Measurements from ENCODE around the gene APEH. TPM values are rescaled to one million over a fixed set of nuclear protein-coding genes. Genes with fewer than 3 reads are reported as not detected.

The APEH gene
- total and polyA plus RNA-seq, 10 of the 15 experiments (the other 5 are each of a cell fraction or from before 2014, with no cell fraction given) = 74.4 to 214 (median 131) TPM

- TF ChIP-seq TARDBP (IDR thresholded peaks at IDR 0.05; ENCODE audit: borderline replicate concordance) (no peak), EP300 (IDR thresholded peaks at IDR 0.05; ENCODE audit: borderline replicate concordance in 1 of 2, control insufficient read depth in 1 of 2, low read depth in 2 of 2, low read length in 2 of 2) (no peak; a peak in 1 of 4 replicates), SREBF1 (IDR thresholded peaks at IDR 0.05; ENCODE audit: low read length) (no peak), RELA (IDR thresholded peaks at IDR 0.05; ENCODE audit: borderline replicate concordance, partially characterized antibody) (peak; percentile 42), STAT1 (conservative IDR thresholded peaks at IDR 0.05) (no peak), FOS (IDR thresholded peaks at IDR 0.05; ENCODE audit: borderline replicate concordance, extremely low read depth, insufficient read length) (no peak), GATAD2B (conservative IDR thresholded peaks at IDR 0.05; ENCODE audit: low read depth) (0 out of 2 replicates have a peak, but pooled peaks have one; percentile 60), ESRRA (IDR thresholded peaks at IDR 0.05; ENCODE audit: low read length) (no peak), POLR2AphosphoS2 (IDR thresholded peaks at IDR 0.05; ENCODE audit: low read depth, low read length) (peak; percentile 68; the same call in 1 of the 2 replicates), NKRF (conservative IDR thresholded peaks at IDR 0.05) (peak; percentile 93; the same call in 1 of the 2 replicates), BACH1 (IDR thresholded peaks at IDR 0.05; ENCODE audit: borderline replicate concordance) (no peak; the same call in 1 of the 2 replicates), POU2F2 (IDR thresholded peaks at IDR 0.05; ENCODE audit: borderline replicate concordance, low read depth, low read length) (no peak), E2F8 (IDR thresholded peaks at IDR 0.05; ENCODE audit: low read depth, partially characterized antibody) (no peak), NFYB (IDR thresholded peaks at IDR 0.05; ENCODE audit: insufficient read depth, low read depth, low read length) (peak; percentile 66; the same call in 1 of the 2 replicates), CHD2 (IDR thresholded peaks at IDR 0.05; ENCODE audit: borderline replicate concordance, low read depth, low read length) (peak; percentile 64; the same call in 1 of the 2 replicates)
- TF ChIP-seq, protein P1, sequence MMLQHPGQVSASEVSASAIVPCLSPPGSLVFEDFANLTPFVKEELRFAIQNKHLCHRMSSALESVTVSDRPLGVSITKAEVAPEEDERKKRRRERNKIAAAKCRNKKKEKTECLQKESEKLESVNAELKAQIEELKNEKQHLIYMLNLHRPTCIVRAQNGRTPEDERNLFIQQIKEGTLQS (IDR thresholded peaks at IDR 0.05; ENCODE audit: borderline replicate concordance, extremely low read depth, low read depth, low read length) = no peak
- TF ChIP-seq, protein P2, sequence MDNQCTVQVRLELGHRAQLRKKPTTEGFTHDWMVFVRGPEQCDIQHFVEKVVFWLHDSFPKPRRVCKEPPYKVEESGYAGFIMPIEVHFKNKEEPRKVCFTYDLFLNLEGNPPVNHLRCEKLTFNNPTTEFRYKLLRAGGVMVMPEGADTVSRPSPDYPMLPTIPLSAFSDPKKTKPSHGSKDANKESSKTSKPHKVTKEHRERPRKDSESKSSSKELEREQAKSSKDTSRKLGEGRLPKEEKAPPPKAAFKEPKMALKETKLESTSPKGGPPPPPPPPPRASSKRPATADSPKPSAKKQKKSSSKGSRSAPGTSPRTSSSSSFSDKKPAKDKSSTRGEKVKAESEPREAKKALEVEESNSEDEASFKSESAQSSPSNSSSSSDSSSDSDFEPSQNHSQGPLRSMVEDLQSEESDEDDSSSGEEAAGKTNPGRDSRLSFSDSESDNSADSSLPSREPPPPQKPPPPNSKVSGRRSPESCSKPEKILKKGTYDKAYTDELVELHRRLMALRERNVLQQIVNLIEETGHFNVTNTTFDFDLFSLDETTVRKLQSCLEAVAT (IDR thresholded peaks at IDR 0.05) = no peak
- TF ChIP-seq, protein P3, sequence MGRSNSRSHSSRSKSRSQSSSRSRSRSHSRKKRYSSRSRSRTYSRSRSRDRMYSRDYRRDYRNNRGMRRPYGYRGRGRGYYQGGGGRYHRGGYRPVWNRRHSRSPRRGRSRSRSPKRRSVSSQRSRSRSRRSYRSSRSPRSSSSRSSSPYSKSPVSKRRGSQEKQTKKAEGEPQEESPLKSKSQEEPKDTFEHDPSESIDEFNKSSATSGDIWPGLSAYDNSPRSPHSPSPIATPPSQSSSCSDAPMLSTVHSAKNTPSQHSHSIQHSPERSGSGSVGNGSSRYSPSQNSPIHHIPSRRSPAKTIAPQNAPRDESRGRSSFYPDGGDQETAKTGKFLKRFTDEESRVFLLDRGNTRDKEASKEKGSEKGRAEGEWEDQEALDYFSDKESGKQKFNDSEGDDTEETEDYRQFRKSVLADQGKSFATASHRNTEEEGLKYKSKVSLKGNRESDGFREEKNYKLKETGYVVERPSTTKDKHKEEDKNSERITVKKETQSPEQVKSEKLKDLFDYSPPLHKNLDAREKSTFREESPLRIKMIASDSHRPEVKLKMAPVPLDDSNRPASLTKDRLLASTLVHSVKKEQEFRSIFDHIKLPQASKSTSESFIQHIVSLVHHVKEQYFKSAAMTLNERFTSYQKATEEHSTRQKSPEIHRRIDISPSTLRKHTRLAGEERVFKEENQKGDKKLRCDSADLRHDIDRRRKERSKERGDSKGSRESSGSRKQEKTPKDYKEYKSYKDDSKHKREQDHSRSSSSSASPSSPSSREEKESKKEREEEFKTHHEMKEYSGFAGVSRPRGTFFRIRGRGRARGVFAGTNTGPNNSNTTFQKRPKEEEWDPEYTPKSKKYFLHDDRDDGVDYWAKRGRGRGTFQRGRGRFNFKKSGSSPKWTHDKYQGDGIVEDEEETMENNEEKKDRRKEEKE (IDR thresholded peaks at IDR 0.05) = no peak
Measured at GRCh38 chr3:49673715-49674496, at the start of gene APEH (continued).

Measured in GM12878 (cell line).